Measurements from ENCODE around the gene SOX15. TPM values are rescaled to one million over a fixed set of nuclear protein-coding genes. Genes with fewer than 3 reads are reported as not detected.

SOX15 gene
- total and polyA plus RNA-seq, 2 of the 13 experiments (the other 11 are each of a cell fraction or from before 2014, with no cell fraction given): 0.07 to 0.18 TPM

- TF ChIP-seq YEATS4 (CRISPR knock-in tag; IDR thresholded peaks at IDR 0.05; ENCODE audit: borderline replicate concordance): peak; percentile 74; the same call in 1 of the 2 replicates
- TF ChIP-seq PLSCR1 (CRISPR knock-in tag; IDR thresholded peaks at IDR 0.05; ENCODE audit: borderline replicate concordance): no peak
- TF ChIP-seq ZNF329 (CRISPR knock-in tag; IDR thresholded peaks at IDR 0.05; ENCODE audit: low read depth): no peak
- TF ChIP-seq TOE1 (CRISPR knock-in tag; IDR thresholded peaks at IDR 0.05): no peak
- no peak; the same call in 1 of the 2 replicates for TF ChIP-seq ZNF724P (CRISPR knock-in tag; IDR thresholded peaks at IDR 0.05; ENCODE audit: borderline replicate concordance)
- no peak for TF ChIP-seq NR1H2 (CRISPR knock-in tag; IDR thresholded peaks at IDR 0.05; ENCODE audit: borderline replicate concordance, low read depth)
- TF ChIP-seq ZNF280D (CRISPR knock-in tag; IDR thresholded peaks at IDR 0.05): peak; percentile 96
- TF ChIP-seq, protein P1, sequence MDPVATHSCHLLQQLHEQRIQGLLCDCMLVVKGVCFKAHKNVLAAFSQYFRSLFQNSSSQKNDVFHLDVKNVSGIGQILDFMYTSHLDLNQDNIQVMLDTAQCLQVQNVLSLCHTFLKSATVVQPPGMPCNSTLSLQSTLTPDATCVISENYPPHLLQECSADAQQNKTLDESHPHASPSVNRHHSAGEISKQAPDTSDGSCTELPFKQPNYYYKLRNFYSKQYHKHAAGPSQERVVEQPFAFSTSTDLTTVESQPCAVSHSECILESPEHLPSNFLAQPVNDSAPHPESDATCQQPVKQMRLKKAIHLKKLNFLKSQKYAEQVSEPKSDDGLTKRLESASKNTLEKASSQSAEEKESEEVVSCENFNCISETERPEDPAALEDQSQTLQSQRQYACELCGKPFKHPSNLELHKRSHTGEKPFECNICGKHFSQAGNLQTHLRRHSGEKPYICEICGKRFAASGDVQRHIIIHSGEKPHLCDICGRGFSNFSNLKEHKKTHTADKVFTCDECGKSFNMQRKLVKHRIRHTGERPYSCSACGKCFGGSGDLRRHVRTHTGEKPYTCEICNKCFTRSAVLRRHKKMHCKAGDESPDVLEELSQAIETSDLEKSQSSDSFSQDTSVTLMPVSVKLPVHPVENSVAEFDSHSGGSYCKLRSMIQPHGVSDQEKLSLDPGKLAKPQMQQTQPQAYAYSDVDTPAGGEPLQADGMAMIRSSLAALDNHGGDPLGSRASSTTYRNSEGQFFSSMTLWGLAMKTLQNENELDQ (CRISPR knock-in tag; IDR thresholded peaks at IDR 0.05; ENCODE audit: borderline replicate concordance): peak; percentile 19; the same call in 1 of the 2 replicates
- TF ChIP-seq NFKB2 (CRISPR knock-in tag; IDR thresholded peaks at IDR 0.05; ENCODE audit: borderline replicate concordance): no peak
- TF ChIP-seq, protein P2, sequence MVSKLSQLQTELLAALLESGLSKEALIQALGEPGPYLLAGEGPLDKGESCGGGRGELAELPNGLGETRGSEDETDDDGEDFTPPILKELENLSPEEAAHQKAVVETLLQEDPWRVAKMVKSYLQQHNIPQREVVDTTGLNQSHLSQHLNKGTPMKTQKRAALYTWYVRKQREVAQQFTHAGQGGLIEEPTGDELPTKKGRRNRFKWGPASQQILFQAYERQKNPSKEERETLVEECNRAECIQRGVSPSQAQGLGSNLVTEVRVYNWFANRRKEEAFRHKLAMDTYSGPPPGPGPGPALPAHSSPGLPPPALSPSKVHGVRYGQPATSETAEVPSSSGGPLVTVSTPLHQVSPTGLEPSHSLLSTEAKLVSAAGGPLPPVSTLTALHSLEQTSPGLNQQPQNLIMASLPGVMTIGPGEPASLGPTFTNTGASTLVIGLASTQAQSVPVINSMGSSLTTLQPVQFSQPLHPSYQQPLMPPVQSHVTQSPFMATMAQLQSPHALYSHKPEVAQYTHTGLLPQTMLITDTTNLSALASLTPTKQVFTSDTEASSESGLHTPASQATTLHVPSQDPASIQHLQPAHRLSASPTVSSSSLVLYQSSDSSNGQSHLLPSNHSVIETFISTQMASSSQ (IDR thresholded peaks at IDR 0.05; ENCODE audit: low read depth): no peak; the same call in 1 of the 2 replicates
- TF ChIP-seq, protein P2 (CRISPR knock-in tag; IDR thresholded peaks at IDR 0.05; ENCODE audit: borderline replicate concordance): peak; percentile 28; the same call in 1 of the 2 replicates
- no peak for TF ChIP-seq ZNF619 (CRISPR knock-in tag; IDR thresholded peaks at IDR 0.05)
- peak; percentile 53 for TF ChIP-seq RAD21 (CRISPR knock-in tag; IDR thresholded peaks at IDR 0.05)
- TF ChIP-seq NR2C2 (CRISPR knock-in tag; IDR thresholded peaks at IDR 0.05; ENCODE audit: borderline replicate concordance): peak; percentile 68; the same call in 1 of the 2 replicates
- peak; percentile 97 for TF ChIP-seq ZC3H13 (CRISPR knock-in tag; IDR thresholded peaks at IDR 0.05)
- peak; percentile 84 for TF ChIP-seq FOSL2 (CRISPR knock-in tag; IDR thresholded peaks at IDR 0.05)
- TF ChIP-seq FOXO1 (CRISPR knock-in tag; IDR thresholded peaks at IDR 0.05): no peak; the same call in 1 of the 2 replicates
- 0 out of 2 replicates have a peak, but pooled peaks have one; percentile 47 for TF ChIP-seq FOXP1 (IDR thresholded peaks at IDR 0.05)
- TF ChIP-seq FOXP1 (CRISPR knock-in tag; IDR thresholded peaks at IDR 0.05): peak; percentile 29
Observed at GRCh38 chr17:7579001-7579833, 10.7 kb downstream of the SOX15 start, which contains the start of gene CD68 (continued).

Data from HepG2 (cell line).